Vagina (tissue), 2 donors: ENCODE results near the gene NXPH2. TPM values are rescaled to one million over a fixed set of nuclear protein-coding genes. Genes with fewer than 3 reads are reported as not detected.

ENCODE experiments used
- DNase-seq, 2 donors: peaks; one replicate each; pipeline ENCODE4 v3.0.0-alpha.2; 2017; ENCODE audit errors: extremely low spot score in 2 of 2
- H3K27ac ChIP-seq: fragments of 200-600 bp; sonication (generic); one replicate; pipeline ENCODE4 v1.5.1; 2019
- H3K27me3 ChIP-seq: fragments of 200-600 bp; sonication (generic); one replicate; pipeline ENCODE4 v1.5.1; 2019
- H3K36me3 ChIP-seq, 2 donors: fragments of 200-600 bp; sonication (generic); one replicate each; pipeline ENCODE4 v1.5.1; 2017 to 2019
- H3K4me1 ChIP-seq: fragments of 200-600 bp; sonication (generic); one replicate; pipeline ENCODE4 v1.5.1; 2019
- H3K4me3 ChIP-seq, 2 donors: fragments of 200-600 bp; sonication (generic); 1 replicate in 1 of 2; 2 replicates in 1 of 2; pipeline ENCODE4 v1.5.1; 2016 to 2019
- H3K9me3 ChIP-seq: fragments of 200-600 bp; sonication (generic); one replicate; pipeline ENCODE4 v1.5.1; 2019
- POLR2A ChIP-seq, 2 donors: fragments of 450-650 bp; IDR thresholded peaks; one replicate each; pipeline ENCODE4 v1.6.1; 2017; ENCODE audit warnings: antibody characterized with exemption in 2 of 2, mild to moderate bottlenecking in 2 of 2, moderate library complexity in 2 of 2
- POLR2AphosphoS5 ChIP-seq, 2 donors: sonication (generic); formaldehyde crosslinking; IDR thresholded peaks; one replicate each; pipeline ENCODE4 v1.9.0; 2017; ENCODE audit warnings: antibody characterized with exemption in 2 of 2, mild to moderate bottlenecking in 2 of 2, low read depth in 1 of 2; ENCODE audit not compliant: insufficient read depth in 1 of 2
- intact Hi-C: fragments of 100-400 bp; cut with DNase I; formaldehyde crosslinking; loops from one replicate; pipeline ENCODE4 v1.15.1; 2023
- total RNA-seq: library from RNA; depleted of rRNA; stranded (reverse); fragments of >200 nt; gene quantifications from one replicate; pipeline ENCODE4 v1.2.3, GENCODE V29; 2016
- TF ChIP-seq, protein P1 (sequence below), 3 experiments: fragments of 450-650 bp in 2 of 3; fragments of 200-600 bp in 1 of 3; sonication (generic) in 1 of 3; IDR thresholded peaks; one replicate each; pipeline ENCODE4 v1.5.1; 2017 to 2019; ENCODE audit warnings: antibody characterized with exemption in 3 of 3, mild to moderate bottlenecking in 2 of 3, moderate library complexity in 2 of 3

Gene NXPH2
- total RNA-seq, 1 donor from 2014 or later, result not detected

DNA sequence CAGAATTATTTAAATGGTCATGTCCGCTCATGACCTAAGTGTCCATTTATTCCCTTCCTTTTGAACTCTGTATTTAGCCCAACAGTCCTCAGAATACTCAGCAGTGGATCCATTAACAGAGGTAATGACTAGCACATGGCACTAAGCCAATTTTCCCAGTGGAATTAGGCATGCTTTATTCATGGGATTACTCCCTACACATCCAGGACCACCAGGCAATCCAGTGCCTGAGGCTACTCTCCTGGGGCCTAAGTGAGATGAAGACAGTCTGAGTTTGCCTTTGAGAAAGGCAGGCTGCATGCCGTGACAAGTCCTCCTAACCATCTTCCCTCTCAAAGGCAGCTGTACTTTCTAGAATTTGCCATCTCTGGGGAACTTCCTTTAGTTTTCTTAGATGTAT lies 150.0 kb downstream of the NXPH2 start:
- TF ChIP-seq, protein P1, sequence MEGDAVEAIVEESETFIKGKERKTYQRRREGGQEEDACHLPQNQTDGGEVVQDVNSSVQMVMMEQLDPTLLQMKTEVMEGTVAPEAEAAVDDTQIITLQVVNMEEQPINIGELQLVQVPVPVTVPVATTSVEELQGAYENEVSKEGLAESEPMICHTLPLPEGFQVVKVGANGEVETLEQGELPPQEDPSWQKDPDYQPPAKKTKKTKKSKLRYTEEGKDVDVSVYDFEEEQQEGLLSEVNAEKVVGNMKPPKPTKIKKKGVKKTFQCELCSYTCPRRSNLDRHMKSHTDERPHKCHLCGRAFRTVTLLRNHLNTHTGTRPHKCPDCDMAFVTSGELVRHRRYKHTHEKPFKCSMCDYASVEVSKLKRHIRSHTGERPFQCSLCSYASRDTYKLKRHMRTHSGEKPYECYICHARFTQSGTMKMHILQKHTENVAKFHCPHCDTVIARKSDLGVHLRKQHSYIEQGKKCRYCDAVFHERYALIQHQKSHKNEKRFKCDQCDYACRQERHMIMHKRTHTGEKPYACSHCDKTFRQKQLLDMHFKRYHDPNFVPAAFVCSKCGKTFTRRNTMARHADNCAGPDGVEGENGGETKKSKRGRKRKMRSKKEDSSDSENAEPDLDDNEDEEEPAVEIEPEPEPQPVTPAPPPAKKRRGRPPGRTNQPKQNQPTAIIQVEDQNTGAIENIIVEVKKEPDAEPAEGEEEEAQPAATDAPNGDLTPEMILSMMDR (IDR thresholded peaks at IDR 0.05), result no peak
- TF ChIP-seq POLR2A (IDR thresholded peaks at IDR 0.05), result no peak
- no peak for TF ChIP-seq POLR2AphosphoS5 (IDR thresholded peaks at IDR 0.05; ENCODE audit: insufficient read depth in 1 of 2, low read depth in 1 of 2)
- Histone ChIP-seq H3K9me3 (no peaks in the 10 kb centered on the region), H3K27me3 (no peaks in the 10 kb centered on the region), H3K4me1 (no peaks in the 10 kb centered on the region), H3K4me3 (no peak overlapping the region), H3K27ac (no peak overlapping the region), H3K36me3 (no peaks in the 10 kb centered on the region)
- DNase-seq, result no peak
- intact Hi-C loops, result no loop called here

DNA sequence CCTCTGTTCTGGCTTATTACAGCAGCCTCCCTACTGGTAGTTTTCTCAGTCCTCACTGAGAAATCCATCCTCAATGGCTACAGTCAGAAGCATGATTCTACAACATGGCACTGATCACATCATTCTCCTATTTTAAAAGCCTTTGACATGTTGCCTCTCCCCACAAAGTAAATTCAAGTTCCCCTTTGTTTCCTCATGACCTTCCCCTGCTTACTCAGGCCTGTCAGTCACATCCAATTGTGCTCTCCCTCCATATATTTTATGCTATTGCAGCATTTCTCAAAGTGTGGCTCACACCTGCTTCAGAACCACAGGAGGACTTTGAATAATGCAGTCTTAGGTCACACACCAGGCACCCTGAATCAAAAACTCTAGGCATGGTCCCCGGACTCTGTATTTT lies 154.0 kb downstream of the NXPH2 start:
- no peaks in the 10 kb centered on the region for H3K36me3 ChIP-seq
- no peak overlapping the region for H3K27ac ChIP-seq
- no peaks in the 10 kb centered on the region for H3K27me3 ChIP-seq
- TF ChIP-seq, protein P1 (IDR thresholded peaks at IDR 0.05), result no peak
- no peak for TF ChIP-seq POLR2A (IDR thresholded peaks at IDR 0.05)
- TF ChIP-seq POLR2AphosphoS5 (IDR thresholded peaks at IDR 0.05; ENCODE audit: insufficient read depth in 1 of 2, low read depth in 1 of 2), result no peak
- DNase-seq, result no peak
- H3K9me3 ChIP-seq, result no peaks in the 10 kb centered on the region
- H3K4me3 ChIP-seq, result no peak overlapping the region
- H3K4me1 ChIP-seq, result no peaks in the 10 kb centered on the region
- intact Hi-C loops, result no loop called here

DNA sequence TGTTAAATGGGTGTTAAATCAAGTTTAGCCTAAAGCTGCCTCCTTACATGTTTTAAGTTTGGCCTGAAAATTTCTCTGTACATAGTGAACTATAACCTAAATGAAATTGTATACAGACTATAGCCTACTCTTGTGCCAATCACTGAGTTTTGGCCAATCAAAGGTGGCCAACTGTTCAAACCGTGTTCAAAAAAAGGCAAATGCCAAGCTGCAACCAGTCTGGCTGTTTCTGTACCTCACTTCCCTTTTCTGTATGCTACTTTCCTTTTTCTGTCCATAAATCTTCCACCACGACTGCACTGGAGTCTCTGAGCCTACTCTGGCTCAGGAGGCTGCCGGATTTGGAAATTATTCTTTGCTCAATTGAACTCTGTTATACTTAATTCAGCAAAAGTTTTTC lies 157.6 kb downstream of the NXPH2 start:
- no peaks in the 10 kb centered on the region for H3K27me3 ChIP-seq
- intact Hi-C loops, result no loop called here
- no peaks in the 10 kb centered on the region for H3K36me3 ChIP-seq
- no peak for DNase-seq
- no peak overlapping the region for H3K27ac ChIP-seq
- no peaks in the 10 kb centered on the region for H3K9me3 ChIP-seq
- no peak overlapping the region for H3K4me3 ChIP-seq
- no peaks in the 10 kb centered on the region for H3K4me1 ChIP-seq
- TF ChIP-seq, protein P1 (IDR thresholded peaks at IDR 0.05), result no peak
- TF ChIP-seq POLR2AphosphoS5 (IDR thresholded peaks at IDR 0.05; ENCODE audit: insufficient read depth in 1 of 2, low read depth in 1 of 2) (no peak), POLR2A (IDR thresholded peaks at IDR 0.05) (no peak)

DNA sequence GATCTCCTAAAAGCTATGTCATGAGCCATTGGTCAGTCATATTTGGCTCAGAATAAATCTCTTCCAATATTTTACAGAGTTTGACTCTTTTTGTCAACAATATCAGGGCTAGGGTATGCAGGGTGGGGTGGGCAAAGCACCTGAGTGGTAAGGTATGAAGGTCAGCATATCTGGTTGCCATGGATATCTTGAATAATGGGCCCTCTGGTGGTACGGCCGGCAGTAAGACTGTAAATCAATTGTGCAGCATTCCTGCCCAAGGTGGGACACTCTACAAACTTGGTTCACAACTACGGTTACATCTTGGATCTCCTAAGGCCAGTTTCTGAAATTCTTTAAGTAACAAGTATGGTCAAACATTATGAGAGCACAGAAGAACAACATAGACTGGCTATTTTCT lies 159.1 kb downstream of the NXPH2 start:
- H3K9me3 ChIP-seq, result no peaks in the 10 kb centered on the region
- no peaks in the 10 kb centered on the region for H3K4me1 ChIP-seq
- TF ChIP-seq POLR2A (IDR thresholded peaks at IDR 0.05), result no peak
- TF ChIP-seq, protein P1 (IDR thresholded peaks at IDR 0.05), result no peak
- no peak for TF ChIP-seq POLR2AphosphoS5 (IDR thresholded peaks at IDR 0.05; ENCODE audit: insufficient read depth in 1 of 2, low read depth in 1 of 2)
- no peak for DNase-seq
- no peak overlapping the region for H3K27ac ChIP-seq
- H3K27me3 ChIP-seq, result no peaks in the 10 kb centered on the region
- no peak overlapping the region for H3K4me3 ChIP-seq
- no peaks in the 10 kb centered on the region for H3K36me3 ChIP-seq
- intact Hi-C loops, result no loop called here

DNA sequence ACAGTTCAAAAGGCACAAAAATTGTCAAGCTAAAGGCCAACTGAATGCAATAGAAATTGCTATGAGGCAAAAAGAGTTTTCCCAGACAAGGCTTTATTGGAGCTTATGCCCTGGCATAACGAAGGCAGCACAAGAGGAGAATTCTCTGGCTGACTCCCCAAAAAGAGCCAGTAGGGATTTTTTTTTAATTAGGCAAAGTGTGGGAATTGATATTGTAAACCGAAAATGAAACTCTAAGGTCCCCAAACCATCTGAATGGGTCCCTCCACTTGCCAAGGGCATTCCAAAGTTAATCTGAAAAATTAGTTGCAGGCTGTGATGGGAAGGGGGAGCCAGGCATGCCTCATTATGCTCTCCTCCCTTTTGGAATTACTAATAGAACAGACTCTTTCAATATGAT lies 159.8 kb downstream of the NXPH2 start:
- TF ChIP-seq POLR2A (IDR thresholded peaks at IDR 0.05) (no peak), POLR2AphosphoS5 (IDR thresholded peaks at IDR 0.05; ENCODE audit: insufficient read depth in 1 of 2, low read depth in 1 of 2) (no peak)
- TF ChIP-seq, protein P1 (IDR thresholded peaks at IDR 0.05), result no peak
- Histone ChIP-seq H3K4me1 (no peaks in the 10 kb centered on the region), H3K27me3 (no peaks in the 10 kb centered on the region), H3K4me3 (no peak overlapping the region), H3K36me3 (no peaks in the 10 kb centered on the region), H3K27ac (no peak overlapping the region), H3K9me3 (no peaks in the 10 kb centered on the region)
- intact Hi-C loops, result no loop called here
- DNase-seq, result peak in 1 of 2 donors; percentile 34
